GM20000 (cell line): Measurements from ENCODE around the gene TTLL5.

Experiments
- DNase-seq: peaks from one replicate; pipeline ENCODE4 v3.0.0; 2012; ENCODE audit warnings: low spot score
- CTCF ChIP-seq: IDR thresholded peaks from 2 replicates; pipeline ENCODE4 v1.5.1; 2012; ENCODE audit warnings: mild to moderate bottlenecking, control low read depth; ENCODE audit errors: extremely low read depth, missing control alignments

TTLL5 gene

GRCh38 chr14:75977582-75977943 is 316.5 kb downstream of the TTLL5 start:
- no peak for DNase-seq
- TF ChIP-seq CTCF: no peak

GRCh38 chr14:75978249-75978731 is 317.2 kb downstream of the TTLL5 start:
- no peak for DNase-seq
- no peak for TF ChIP-seq CTCF

- peak; percentile 49 for DNase-seq
- peak; percentile 45 for TF ChIP-seq CTCF
Observed at GRCh38 chr14:75979071-75979571, 318.1 kb downstream of the TTLL5 start.

- TF ChIP-seq CTCF: no peak
- DNase-seq: no peak
Observed at GRCh38 chr14:75979648-75980565, 318.9 kb downstream of the TTLL5 start.

- no peak for TF ChIP-seq CTCF
- no peak for DNase-seq
Observed at GRCh38 chr14:75980856-75981255, 319.8 kb downstream of the TTLL5 start.

GRCh38 chr14:75981426-75982265 is 320.6 kb downstream of the TTLL5 start, which contains the start of gene TGFB3:
TGFB3 (minus strand) TSS chr14:75981995; CDS start chr14:75980893, 1,102 bp downstream.
- no peak for TF ChIP-seq CTCF
- DNase-seq: peak; percentile 92
